ENCODE measurements around the gene NUP133.
"Not testable (repeated sequence)": the region's sequence is repeated elsewhere in the genome, so short reads cannot be mapped to it uniquely, and the experiment has no call there.

GRCh38 chr1:229418586-229418985 lies 89.6 kb downstream of the NUP133 start:
- TF ChIP-seq RELA (IDR thresholded peaks at IDR 0.05; ENCODE audit: borderline replicate concordance, partially characterized antibody); GABPA (IDR thresholded peaks at IDR 0.05; ENCODE audit: low read depth); USF2 (IDR thresholded peaks at IDR 0.05; ENCODE audit: borderline replicate concordance, low read depth, low read length); SMC3 (IDR thresholded peaks at IDR 0.05; ENCODE audit: borderline replicate concordance, low read length); POLR2AphosphoS2 (IDR thresholded peaks at IDR 0.05; ENCODE audit: low read depth, low read length): not testable (repeated sequence)
